Measurements from ENCODE around the gene XKR8. TPM values are rescaled to one million over a fixed set of nuclear protein-coding genes. Genes with fewer than 3 reads are reported as not detected.

XKR8 gene
- total RNA-seq: 6.5 and 10.1 TPM in 2 replicates

GRCh38 chr1:27959792-27960603 lies at the start of gene XKR8:
TSS of gene XKR8 (plus strand) at chr1:27959973. CDS start at chr1:27960070, 97 bp downstream.

GRCh38 chr1:27934818-27935549 lies 24.8 kb upstream of the XKR8 start, which contains the start of gene SMPDL3B:
TSS of gene SMPDL3B (plus strand) at chr1:27935000. CDS start at chr1:27935184, 184 bp downstream.

Other genes starting within 250 kb of the XKR8 start
- 19.9 and 23.4 TPM in 2 replicates for gene FAM76A, start 234.0 kb upstream of the XKR8 start, total RNA-seq
- gene STX12, start 186.8 kb upstream of the XKR8 start, total RNA-seq: 55.8 and 61.5 TPM in 2 replicates
- 33.1 and 33.2 TPM in 2 replicates for gene PPP1R8, start 129.2 kb upstream of the XKR8 start, total RNA-seq
- 6.1 and 9.0 TPM in 2 replicates for gene THEMIS2, start 87.4 kb upstream of the XKR8 start, total RNA-seq
- gene RPA2, start 45.4 kb upstream of the XKR8 start, total RNA-seq: 21.7 and 25.6 TPM in 2 replicates
- gene SMPDL3B, start 25.0 kb upstream of the XKR8 start, total RNA-seq: not detected in 2 replicates
- 17.8 and 20.0 TPM in 2 replicates for gene EYA3, start 128.6 kb downstream of the XKR8 start, total RNA-seq
- 0.13 TPM in 1 of 2 replicates, not detected in the other for gene PTAFR, start 216.7 kb downstream of the XKR8 start, total RNA-seq

Data from articular chondrocyte of knee joint (primary cell).